ENCODE data around the gene PTH2.

PTH2 gene

GRCh38 chr19:49430678-49431329 lies 7.6 kb upstream of the PTH2 start:
- peak in 1 of 5 experiments; percentile 47 for DNase-seq

- DNase-seq = no peak
Measured at GRCh38 chr19:49430172-49430677, 7.0 kb upstream of the PTH2 start.

GRCh38 chr19:49428547-49429451 lies 5.6 kb upstream of the PTH2 start:
- DNase-seq = no peak

- peak in 1 of 5 experiments; percentile 48 for DNase-seq
Measured at GRCh38 chr19:49427855-49428546, 4.8 kb upstream of the PTH2 start.

DNA sequence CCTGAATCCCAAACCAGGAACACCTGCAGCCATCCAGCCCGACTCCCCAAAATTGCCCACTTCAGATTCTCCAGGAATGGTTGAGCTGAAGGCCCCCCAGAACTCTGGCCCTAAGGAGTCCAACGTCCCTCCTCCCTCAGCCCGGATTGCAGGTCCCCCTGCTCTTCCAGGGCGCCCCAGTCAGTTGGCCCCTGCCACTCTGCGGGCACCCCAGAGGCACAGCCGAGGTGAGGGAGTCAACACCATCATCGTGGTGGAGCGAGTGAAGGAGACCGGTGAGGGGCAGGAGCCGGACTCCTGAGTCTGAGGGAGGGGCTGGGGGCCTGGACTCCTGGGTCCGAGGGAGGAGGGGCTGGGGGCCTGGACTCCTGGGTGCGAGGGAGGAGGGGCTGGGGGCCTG lies 4.1 kb upstream of the PTH2 start:
- DNase-seq = no peak

GRCh38 chr19:49425922-49426592 lies 2.8 kb upstream of the PTH2 start:
- no peak for DNase-seq

- no peak for DNase-seq
Measured at GRCh38 chr19:49425178-49425577, 1.9 kb upstream of the PTH2 start, which contains the start of gene GFY. Gene GFY, plus strand, starts transcription at chr19:49425388. Its CDS starts 1,043 bp downstream, at chr19:49426431.

- peak in 1 of 5 experiments; percentile 65 for DNase-seq
Measured at GRCh38 chr19:49423985-49424303, 703 bp upstream of the PTH2 start.

GRCh38 chr19:49422407-49423070 lies 702 bp downstream of the PTH2 start:
- DNase-seq = peak in 3 of 5 experiments; percentile 36 to 74 (median 39)

DNA sequence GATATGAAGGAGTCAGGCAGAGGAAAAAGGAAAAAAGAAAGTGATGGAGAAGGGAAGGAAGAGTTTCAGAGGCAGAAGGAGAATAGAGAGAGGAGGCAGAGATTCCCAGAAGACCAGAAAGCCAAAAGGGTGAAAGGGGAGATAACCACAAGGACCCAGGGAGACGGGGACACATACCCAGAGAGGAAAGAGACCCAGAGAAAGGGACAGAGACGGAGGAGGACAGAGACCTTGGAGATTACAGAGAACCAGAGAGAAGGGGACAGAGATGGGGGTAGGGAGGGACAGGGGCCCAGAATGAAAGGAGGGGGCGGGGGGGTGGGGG lies 1.4 kb downstream of the PTH2 start:
- no peak for DNase-seq

- peak in 1 of 5 experiments; percentile 47 for DNase-seq
Measured at GRCh38 chr19:49421039-49421877, 2.0 kb downstream of the PTH2 start.

- DNase-seq = no peak
Measured at GRCh38 chr19:49420227-49420626, 3.0 kb downstream of the PTH2 start.

DNA sequence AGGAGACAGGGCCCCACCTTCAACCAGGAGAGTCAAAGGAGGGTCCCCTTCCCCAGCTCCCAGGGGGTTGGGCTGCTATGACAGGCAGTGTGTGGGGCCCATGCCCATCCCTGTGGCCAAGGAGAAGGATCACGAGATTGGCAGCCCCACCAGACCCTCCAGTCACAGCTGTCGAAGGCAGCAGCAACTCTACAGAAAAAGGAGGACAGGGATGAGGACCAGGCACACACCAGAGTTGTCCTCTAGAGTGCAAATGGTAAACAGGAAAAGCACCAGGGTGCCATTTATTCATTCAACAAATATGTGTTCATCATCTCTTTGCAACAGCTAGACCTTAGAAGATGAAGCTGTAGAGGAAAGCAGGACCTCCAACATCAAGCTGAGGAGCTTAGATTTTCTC lies 4.1 kb downstream of the PTH2 start:
- no peak for DNase-seq

DNA sequence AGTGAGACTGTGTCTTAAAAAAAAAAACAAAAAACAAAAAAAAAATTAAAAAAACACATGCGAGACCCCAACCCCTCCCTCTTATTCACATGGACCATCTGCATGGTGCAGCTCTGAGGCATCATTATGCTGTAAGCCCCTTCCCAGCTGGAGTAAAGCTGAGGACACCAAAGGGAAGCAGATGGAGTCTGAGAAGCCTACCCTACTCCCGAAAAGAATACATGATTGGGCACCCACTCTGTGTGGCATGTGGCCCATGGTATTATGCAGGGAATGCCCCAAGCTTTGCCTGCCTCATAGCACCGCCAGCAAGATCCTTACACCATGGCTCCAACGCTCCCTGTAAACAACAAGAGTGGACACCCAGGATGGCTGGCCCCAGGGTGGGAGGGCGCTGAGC lies 4.7 kb downstream of the PTH2 start:
- no peak for DNase-seq

GRCh38 chr19:49417088-49417487 lies 6.2 kb downstream of the PTH2 start:
- no peak for DNase-seq

- no peak for DNase-seq
Measured at GRCh38 chr19:49415810-49416200, 7.4 kb downstream of the PTH2 start.

DNA sequence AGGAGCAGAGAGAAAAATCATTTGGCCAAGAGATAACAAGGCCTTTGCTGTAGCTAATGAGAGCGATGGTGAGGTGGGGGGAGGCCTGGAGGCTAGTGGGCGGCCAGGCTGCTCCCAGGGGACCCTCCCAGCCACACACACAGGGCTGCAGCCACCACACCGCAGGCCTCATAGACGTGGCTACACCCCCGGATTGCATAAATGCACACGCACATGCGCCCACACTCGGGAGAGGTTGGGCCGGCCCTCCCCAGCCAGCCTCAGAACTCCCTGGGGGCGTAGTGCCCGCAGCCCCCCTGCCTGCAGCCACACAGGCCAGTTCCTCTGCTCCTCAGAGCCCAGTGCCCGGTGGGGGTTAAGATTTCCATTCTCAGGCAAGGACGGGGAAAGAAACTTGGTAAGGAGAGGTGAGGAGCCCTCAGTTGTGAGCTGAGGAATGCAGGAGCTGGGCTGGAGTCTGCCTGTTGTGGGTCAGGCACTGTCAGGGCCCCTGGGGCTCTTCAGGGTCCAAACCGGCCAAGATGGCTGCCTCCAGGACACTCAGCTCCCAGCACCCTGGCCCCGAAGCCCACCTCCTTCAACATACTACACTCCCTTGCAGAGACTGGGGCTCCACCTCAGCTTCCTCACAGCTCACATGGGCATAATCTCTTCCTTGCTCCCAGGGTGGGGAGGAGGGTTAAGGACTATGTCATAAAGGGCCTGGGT lies 8.0 kb downstream of the PTH2 start:
- DNase-seq = no peak

DNA sequence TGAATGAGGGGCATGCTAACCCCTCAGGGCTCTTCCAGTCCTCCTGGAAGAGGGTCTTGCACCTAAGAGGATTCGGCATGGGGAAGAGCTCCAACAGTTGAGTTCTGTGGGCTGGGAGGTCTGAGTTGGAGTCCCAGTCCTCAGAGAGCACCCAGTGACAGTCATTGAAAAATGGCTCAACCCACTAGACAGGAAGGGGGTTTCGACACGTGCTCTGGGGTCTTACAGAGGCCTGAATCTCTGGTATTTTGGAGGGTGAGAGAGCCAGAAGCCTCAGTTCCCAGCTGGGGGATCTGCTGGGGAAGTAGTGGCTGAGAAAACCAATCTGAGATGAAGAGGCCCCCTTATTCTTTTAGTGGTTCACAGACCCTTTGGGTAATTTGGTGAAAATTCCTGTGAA lies 9.0 kb downstream of the PTH2 start:
- no peak for DNase-seq

DNA sequence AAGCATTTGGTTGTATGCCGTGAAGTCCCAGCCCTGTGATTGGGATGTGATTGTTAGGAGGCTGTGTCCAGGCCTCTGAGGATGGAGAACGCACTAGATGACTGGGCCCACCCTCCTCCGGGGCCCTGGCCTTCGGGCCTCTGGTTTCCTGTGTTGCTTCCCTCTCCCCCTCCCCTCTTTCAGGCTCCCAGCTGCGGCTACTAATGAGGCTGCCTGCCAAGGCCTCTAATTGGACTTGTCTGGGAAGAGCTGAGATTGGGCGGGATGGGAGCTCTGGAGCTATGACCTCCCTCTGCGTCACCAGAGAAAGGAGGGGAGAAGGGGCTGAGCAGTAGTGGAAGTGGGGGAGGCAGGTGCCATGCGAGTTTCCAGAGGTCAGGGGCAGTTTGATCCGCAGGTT lies 9.9 kb downstream of the PTH2 start:
- DNase-seq = no peak

- no peak for DNase-seq
Measured at GRCh38 chr19:49411681-49412326, 11.4 kb downstream of the PTH2 start.
